Mesenchymal stem cell (in vitro differentiated cells and primary cell): ENCODE data around the gene INSRR.

Experiments
- DNase-seq: peaks from one replicate; pipeline ENCODE4 v3.0.0-alpha.2; 2013
- H2AFZ ChIP-seq: one replicate; pipeline ENCODE4 v1.6.1; 2013; ENCODE audit warnings: low read depth, mild to moderate bottlenecking, control low read depth, inconsistent platforms, low read length, moderate library complexity
- H2AK5ac ChIP-seq: 2 replicates; pipeline ENCODE4 v1.6.1; 2013; ENCODE audit warnings: low read length, moderate library complexity, mild to moderate bottlenecking, inconsistent platforms; ENCODE audit not compliant: severe bottlenecking
- H2BK120ac ChIP-seq: one replicate; pipeline ENCODE4 v1.6.1; 2013; ENCODE audit warnings: low read depth, mild to moderate bottlenecking, inconsistent platforms, low read length, moderate library complexity
- H2BK12ac ChIP-seq, 2 experiments: one replicate each; pipeline ENCODE4 v1.6.1; 2013; ENCODE audit warnings: inconsistent platforms in 2 of 2, low read length in 2 of 2, mild to moderate bottlenecking in 2 of 2, moderate library complexity in 2 of 2, control low read depth in 1 of 2
- H2BK15ac ChIP-seq: one replicate; pipeline ENCODE4 v1.6.1; 2013; ENCODE audit warnings: mild to moderate bottlenecking, low read depth, inconsistent platforms; ENCODE audit not compliant: poor library complexity, severe bottlenecking
- H2BK5ac ChIP-seq: 2 replicates; pipeline ENCODE4 v1.6.1; 2013; ENCODE audit warnings: low read depth, mild to moderate bottlenecking, low read length, control low read depth, inconsistent platforms; ENCODE audit not compliant: poor library complexity, severe bottlenecking
- H3K14ac ChIP-seq, 2 experiments: one replicate each; pipeline ENCODE4 v1.6.1; 2013; ENCODE audit warnings: inconsistent platforms in 2 of 2, low read length in 2 of 2, control low read depth in 1 of 2, mild to moderate bottlenecking in 1 of 2, moderate library complexity in 1 of 2
- H3K18ac ChIP-seq, 2 experiments: one replicate each; pipeline ENCODE4 v1.6.1; 2013; ENCODE audit warnings: inconsistent platforms in 2 of 2, low read length in 2 of 2, control low read depth in 1 of 2, low read depth in 1 of 2, mild to moderate bottlenecking in 1 of 2
- H3K23ac ChIP-seq, 2 experiments: one replicate each; pipeline ENCODE4 v1.6.1; 2013; ENCODE audit warnings: inconsistent platforms in 2 of 2, low read length in 2 of 2, mild to moderate bottlenecking in 2 of 2, moderate library complexity in 2 of 2, control low read depth in 1 of 2
- H3K27ac ChIP-seq: 2 replicates; pipeline ENCODE4 v1.5.1; 2013; ENCODE audit warnings: mild to moderate bottlenecking, moderate library complexity, low read length, control low read depth, inconsistent platforms; ENCODE audit not compliant: poor library complexity, severe bottlenecking
- H3K27me3 ChIP-seq, 2 experiments: 2 replicates each; pipeline versions ENCODE4 v1.6.1 to v1.7.0; 2013; ENCODE audit warnings: low read length in 2 of 2, mild to moderate bottlenecking in 2 of 2, moderate library complexity in 2 of 2, control low read depth in 1 of 2, inconsistent platforms in 1 of 2; ENCODE audit not compliant: control insufficient read depth in 1 of 2, insufficient read depth in 1 of 2
- H3K36me3 ChIP-seq, 2 experiments: 2 replicates each; pipeline versions ENCODE4 v1.6.1 to v1.7.0; 2013; ENCODE audit warnings: low read length in 2 of 2, control low read depth in 1 of 2, inconsistent platforms in 1 of 2, low read depth in 1 of 2, mild to moderate bottlenecking in 1 of 2; ENCODE audit not compliant: insufficient read depth in 2 of 2, control insufficient read depth in 1 of 2
- H3K4ac ChIP-seq, 2 experiments: one replicate each; pipeline ENCODE4 v1.6.1; 2013; ENCODE audit warnings: inconsistent platforms in 2 of 2, low read length in 2 of 2, mild to moderate bottlenecking in 2 of 2, moderate library complexity in 2 of 2, control low read depth in 1 of 2, low read depth in 1 of 2
- H3K4me1 ChIP-seq: 2 replicates; pipeline ENCODE4 v1.6.1; 2013; ENCODE audit warnings: low read depth, low read length, control low read depth; ENCODE audit not compliant: control insufficient read depth, insufficient read depth
- H3K4me2 ChIP-seq: 2 replicates; pipeline ENCODE4 v1.6.1; 2013; ENCODE audit warnings: low read length, mild to moderate bottlenecking, inconsistent platforms; ENCODE audit not compliant: poor library complexity, severe bottlenecking
- H3K4me3 ChIP-seq, 2 experiments: 2 replicates each; pipeline versions ENCODE4 v1.5.1 to v1.7.0; 2013; ENCODE audit warnings: low read length in 2 of 2, mild to moderate bottlenecking in 2 of 2, control low read depth in 1 of 2, low read depth in 1 of 2; ENCODE audit not compliant: insufficient read depth in 1 of 2
- H3K79me1 ChIP-seq: replicated peaks from 2 replicates; pipeline ENCODE4 v1.6.1; 2013; ENCODE audit warnings: mild to moderate bottlenecking, control low read depth, low read length, inconsistent platforms; ENCODE audit not compliant: poor library complexity, severe bottlenecking
- H3K9ac ChIP-seq: 2 replicates; pipeline ENCODE4 v1.7.0; 2013; ENCODE audit warnings: mild to moderate bottlenecking, low read length, moderate library complexity
- H3K9me3 ChIP-seq: 2 replicates; pipeline ENCODE4 v1.7.0; 2013; ENCODE audit warnings: mild to moderate bottlenecking, low read length; ENCODE audit not compliant: control insufficient read depth
- H4K8ac ChIP-seq: one replicate; pipeline ENCODE4 v1.6.1; 2013; ENCODE audit warnings: inconsistent platforms, mild to moderate bottlenecking, low read length, moderate library complexity
- H4K91ac ChIP-seq: one replicate; pipeline ENCODE4 v1.6.1; 2013; ENCODE audit warnings: mild to moderate bottlenecking, low read length, inconsistent platforms
- WGBS: methylation state at CpG from one replicate; pipeline ENCODE4 v1.1.7; 2013; ENCODE audit warnings: mixed read lengths; 5-methylcytosine and 5-hydroxymethylcytosine counted together

INSRR gene

DNA sequence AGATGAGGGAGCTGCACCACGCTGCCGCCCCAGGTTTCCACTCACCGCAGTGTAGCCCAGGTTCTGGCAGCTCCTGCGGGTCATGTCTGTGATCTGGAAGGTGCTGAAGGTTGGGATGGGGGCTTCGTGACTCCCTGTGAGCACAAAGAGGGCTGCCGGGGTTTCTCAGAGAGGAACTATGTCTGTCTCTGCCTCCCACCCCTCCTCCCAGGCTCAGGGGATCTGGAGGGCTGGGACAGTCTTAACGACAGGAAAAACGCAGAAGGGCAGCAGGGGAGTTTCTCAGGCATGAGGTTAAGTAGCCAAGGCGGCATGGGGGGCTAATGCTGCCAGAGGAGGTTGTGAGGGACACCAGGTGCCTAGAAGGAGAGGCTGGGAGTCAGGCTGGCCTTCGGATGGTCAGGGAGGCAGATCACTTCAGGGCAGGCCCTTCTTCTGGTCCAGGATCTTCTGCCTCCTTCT lies 42.9 kb downstream of the INSRR start:
- Histone ChIP-seq H3K4ac (no peak overlapping the region), H3K9me3 (no peaks in the 10 kb centered on the region), H3K4me3 (no peak overlapping the region), H2AFZ (no peak overlapping the region), H4K91ac (no peak overlapping the region), H3K79me1 (no peaks in the 10 kb centered on the region), H3K27me3 (peaks cover 8 to 27% of the 10 kb centered on the region in 2 experiments), H2BK120ac (no peak overlapping the region), H2BK5ac (no peak overlapping the region), H2BK15ac (no peak overlapping the region), H2AK5ac (no peak overlapping the region), H3K4me1 (peaks cover 18% of the 10 kb centered on the region), H3K36me3 (no peaks in the 10 kb centered on the region), H2BK12ac (no peak overlapping the region), H3K27ac (no peak overlapping the region), H4K8ac (no peak overlapping the region), H3K23ac (no peak overlapping the region), H3K14ac (no peak overlapping the region), H3K9ac (peak overlapping the region; percentile 1), H3K4me2 (no peak overlapping the region), H3K18ac (peak overlapping the region in 1 of 2 experiments; percentile 4)
- no peak for DNase-seq
- 65% methylated on average over 8 of the region's 10 CpGs for WGBS

DNA sequence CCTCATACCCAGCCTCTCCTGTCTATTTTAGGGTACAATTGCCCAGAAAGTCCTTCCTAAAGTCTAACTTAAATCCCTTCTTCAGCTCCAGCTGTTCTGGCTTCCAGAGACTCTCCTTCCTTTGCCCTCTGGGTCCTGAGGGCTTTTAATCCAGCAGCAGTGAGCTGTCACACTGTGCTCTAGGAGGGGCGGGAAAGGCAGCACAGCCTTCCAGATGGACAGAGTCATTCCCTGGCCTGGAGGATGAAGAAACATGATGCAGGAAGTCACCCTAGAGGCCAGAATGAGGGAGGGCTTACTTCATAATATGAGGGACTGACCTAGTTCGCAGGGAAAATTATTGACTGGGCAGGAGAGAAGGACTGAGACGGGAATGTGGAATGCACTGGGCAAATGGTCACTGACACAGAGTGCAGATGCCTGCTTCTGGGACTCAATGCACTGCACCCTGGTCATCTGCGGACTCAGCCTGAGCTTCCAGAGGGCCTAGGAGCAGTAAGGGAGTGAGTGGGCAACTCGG lies 43.5 kb downstream of the INSRR start:
- Histone ChIP-seq H2BK5ac (no peak overlapping the region), H4K91ac (no peak overlapping the region), H4K8ac (no peak overlapping the region), H3K79me1 (no peaks in the 10 kb centered on the region), H3K27me3 (peaks cover 12 to 30% of the 10 kb centered on the region in 2 experiments), H3K27ac (no peak overlapping the region), H3K4ac (no peak overlapping the region), H2BK12ac (peak overlapping the region in 1 of 2 experiments; percentile 3), H3K4me1 (peaks cover 18% of the 10 kb centered on the region), H2BK120ac (no peak overlapping the region), H3K9me3 (no peaks in the 10 kb centered on the region), H2BK15ac (no peak overlapping the region), H3K36me3 (no peaks in the 10 kb centered on the region), H3K18ac (peak overlapping the region in 1 of 2 experiments; percentile 4), H2AK5ac (no peak overlapping the region), H2AFZ (no peak overlapping the region), H3K4me2 (no peak overlapping the region), H3K9ac (peak overlapping the region; percentile 40), H3K23ac (no peak overlapping the region), H3K14ac (peak overlapping the region in 1 of 2 experiments; percentile 44), H3K4me3 (no peak overlapping the region)
- DNase-seq: peak; percentile 94
- 37% methylated on average over 5 of the region's 5 CpGs for WGBS

GRCh38 chr1:156814571-156815260 lies 44.2 kb downstream of the INSRR start:
- H3K36me3 ChIP-seq: no peaks in the 10 kb centered on the region

DNA sequence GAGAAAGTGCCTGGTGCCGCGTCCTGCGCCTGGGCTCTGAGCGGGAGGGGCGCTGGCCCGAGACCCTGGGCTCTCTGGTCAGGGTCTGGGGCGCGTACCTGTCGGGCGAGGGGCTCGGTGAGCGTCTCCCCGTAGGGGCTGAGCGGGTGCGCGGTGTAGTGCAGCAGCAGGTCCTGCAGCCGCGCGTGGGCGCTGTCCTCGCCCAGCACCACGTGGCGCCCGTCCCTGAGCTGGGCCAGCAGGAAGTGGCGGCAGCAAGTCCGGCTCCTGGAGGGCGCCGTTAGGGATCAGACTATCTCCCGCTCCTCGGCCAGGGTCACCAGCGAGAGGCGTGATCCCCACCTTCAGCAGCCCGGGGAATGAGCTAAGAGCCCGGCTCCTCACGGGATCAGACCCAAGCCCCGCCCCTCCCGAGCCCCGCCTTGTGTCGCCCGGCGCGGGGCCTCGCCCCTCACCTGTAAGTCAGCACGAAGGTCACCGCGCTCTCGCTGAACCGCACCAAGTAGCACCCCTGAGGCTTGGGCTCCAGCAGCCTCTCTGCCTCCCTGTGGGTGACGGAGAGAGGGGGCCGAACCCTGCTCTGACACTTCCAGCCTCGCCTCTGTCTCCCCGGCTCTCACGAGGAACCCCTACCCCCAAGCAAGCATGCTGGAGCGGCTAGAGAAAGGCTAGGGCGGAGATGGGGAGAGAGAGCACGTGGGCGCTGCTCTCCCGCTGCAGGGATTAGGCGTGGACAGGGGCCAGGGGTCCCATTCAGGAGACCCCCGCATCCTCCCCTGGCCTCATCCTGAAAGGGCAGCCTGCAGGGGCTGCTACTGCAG lies 45.0 kb downstream of the INSRR start:
- peak overlapping the region; percentile 70 for H3K4me2 ChIP-seq
- H2BK15ac ChIP-seq: peak overlapping the region; percentile 46
- no peak overlapping the region for H3K27ac ChIP-seq
- peak; percentile 43 for DNase-seq
- peak overlapping the region; percentile 37 to 77 for H3K18ac ChIP-seq
- H3K36me3 ChIP-seq: no peaks in the 10 kb centered on the region
- H3K14ac ChIP-seq: peak overlapping the region in 1 of 2 experiments; percentile 80
- no peak overlapping the region for H2BK120ac ChIP-seq
- H2AFZ ChIP-seq: peak overlapping the region; percentile 54
- H4K8ac ChIP-seq: peak overlapping the region; percentile 73
- H2BK5ac ChIP-seq: no peak overlapping the region
- peak overlapping the region; percentile 32 to 93 for H2BK12ac ChIP-seq
- H3K23ac ChIP-seq: no peak overlapping the region
- peak overlapping the region; percentile 65 for H3K9ac ChIP-seq
- no peaks in the 10 kb centered on the region for H3K9me3 ChIP-seq
- H3K4me1 ChIP-seq: peaks cover 19% of the 10 kb centered on the region
- peak overlapping the region; percentile 12 to 65 for H3K4me3 ChIP-seq
- H3K79me1 ChIP-seq: no peaks in the 10 kb centered on the region
- peak overlapping the region in 1 of 2 experiments; percentile 47 for H3K4ac ChIP-seq
- no peak overlapping the region for H2AK5ac ChIP-seq
- 23% methylated on average over 58 of the region's 60 CpGs for WGBS
- peaks cover 12 to 30% of the 10 kb centered on the region in 2 experiments for H3K27me3 ChIP-seq
- peak overlapping the region; percentile 45 for H4K91ac ChIP-seq

More at GRCh38 chr1:156814571-156815260, 44.2 kb downstream of the INSRR start:
- H3K9ac ChIP-seq: peak overlapping the region; percentile 40
- peak overlapping the region in 1 of 2 experiments; percentile 35 for H3K14ac ChIP-seq
- H3K23ac ChIP-seq: no peak overlapping the region
- no peak overlapping the region for H3K27ac ChIP-seq
- H2AFZ ChIP-seq: no peak overlapping the region
- H3K18ac ChIP-seq: no peak overlapping the region
- peak overlapping the region in 1 of 2 experiments; percentile 65 for H3K4me3 ChIP-seq
- H4K8ac ChIP-seq: no peak overlapping the region
- no peak for DNase-seq
- H2BK12ac ChIP-seq: peak overlapping the region; percentile 32 to 51
- WGBS: 86% methylated on average over 7 of the region's 7 CpGs
- H3K27me3 ChIP-seq: peaks cover 12 to 30% of the 10 kb centered on the region in 2 experiments
- no peak overlapping the region for H2BK15ac ChIP-seq
- H3K4me1 ChIP-seq: peaks cover 18% of the 10 kb centered on the region
- H3K4me2 ChIP-seq: no peak overlapping the region
- no peak overlapping the region for H4K91ac ChIP-seq
- no peak overlapping the region for H3K4ac ChIP-seq
- no peaks in the 10 kb centered on the region for H3K79me1 ChIP-seq
- no peaks in the 10 kb centered on the region for H3K9me3 ChIP-seq
- no peak overlapping the region for H2BK5ac ChIP-seq
- no peak overlapping the region for H2AK5ac ChIP-seq
- H2BK120ac ChIP-seq: no peak overlapping the region
